Esophagus (tissue), 2 donors: ENCODE data around the gene LYRM7. TPM values are rescaled to one million over a fixed set of nuclear protein-coding genes. Genes with fewer than 3 reads are reported as not detected.

Experiments
- H3K27ac ChIP-seq, 2 donors: one replicate each; pipeline ENCODE4 v1.5.1; 2013; ENCODE audit warnings: low read depth in 2 of 2, mild to moderate bottlenecking in 2 of 2, inconsistent platforms in 1 of 2, low read length in 1 of 2, moderate library complexity in 1 of 2
- H3K27me3 ChIP-seq, 2 donors: one replicate each; pipeline ENCODE4 v1.6.1; 2013; ENCODE audit warnings: low read length in 2 of 2, control low read depth in 1 of 2, mild to moderate bottlenecking in 1 of 2; ENCODE audit not compliant: insufficient read depth in 2 of 2, control insufficient read depth in 1 of 2
- H3K36me3 ChIP-seq, 2 donors: one replicate each; pipeline ENCODE4 v1.6.1; 2013; ENCODE audit warnings: low read length in 1 of 2; ENCODE audit not compliant: control insufficient read depth in 2 of 2, insufficient read depth in 2 of 2
- H3K4me1 ChIP-seq, 2 donors: one replicate each; pipeline ENCODE4 v1.6.1; 2013; ENCODE audit warnings: low read length in 1 of 2; ENCODE audit not compliant: control insufficient read depth in 2 of 2, insufficient read depth in 2 of 2
- H3K4me3 ChIP-seq, 2 donors: one replicate each; pipeline ENCODE4 v1.5.1; 2013; ENCODE audit warnings: low read length in 2 of 2, mild to moderate bottlenecking in 2 of 2, low read depth in 1 of 2, moderate library complexity in 1 of 2
- H3K9me3 ChIP-seq, 2 donors: one replicate each; pipeline ENCODE4 v1.6.1; 2013; ENCODE audit warnings: mild to moderate bottlenecking in 2 of 2, low read depth in 1 of 2, low read length in 1 of 2, moderate library complexity in 1 of 2; ENCODE audit not compliant: control insufficient read depth in 2 of 2, insufficient read depth in 1 of 2
- WGBS, 2 donors: extraction: QIAGEN DNeasy Blood & Tissue Kit; methylation state at CpG; one replicate each; pipeline ENCODE4 v1.1.7; 2013; 5-methylcytosine and 5-hydroxymethylcytosine counted together
- polyA plus RNA-seq, 2 donors: library from polyadenylated mRNA; stranded (reverse); fragments of 200-250 nt; gene quantifications; one replicate each; pipeline ENCODE4 v1.2.3, GENCODE V29; 2013
- donor health status: healthy with polysubstance abuse.
- donor health status: Bipolar disorder and iron deficiency.

LYRM7 gene
- polyA plus RNA-seq, 2 donors, result 2.7 to 3.0 TPM

DNA sequence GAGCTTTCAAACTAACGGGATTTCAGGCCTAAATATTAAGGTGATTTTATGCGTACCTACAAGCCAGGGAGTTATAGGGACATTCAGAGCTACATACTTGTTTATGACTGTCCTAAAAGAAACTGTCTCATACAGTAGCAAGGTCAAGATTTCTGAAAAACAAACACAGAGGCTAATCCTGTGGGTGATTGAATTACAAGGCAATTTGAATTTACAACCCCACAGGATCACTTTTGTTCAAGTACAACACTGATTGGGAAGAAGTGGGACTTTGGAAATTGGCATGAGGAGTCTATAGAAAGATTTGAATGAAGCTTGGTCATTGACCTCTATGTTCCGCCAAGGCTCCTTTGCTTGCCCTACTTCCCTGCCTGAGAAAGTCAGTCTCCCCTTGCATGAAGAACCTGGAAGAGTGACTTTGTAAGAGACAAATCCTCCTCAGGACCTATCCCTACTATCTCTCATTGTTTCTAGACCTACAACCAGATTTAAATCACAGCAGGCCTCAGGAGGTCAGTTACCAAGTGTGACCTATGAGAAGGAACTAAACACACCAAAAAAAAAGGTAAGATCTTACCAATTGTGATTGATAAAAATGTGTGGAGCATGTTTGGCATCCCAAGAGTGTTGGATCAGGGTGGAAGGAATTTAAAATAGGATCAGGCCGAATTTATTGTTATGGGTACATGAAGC lies 54.7 kb downstream of the LYRM7 start:
- no peak overlapping the region for H3K4me3 ChIP-seq
- no peaks in the 10 kb centered on the region for H3K36me3 ChIP-seq
- peaks cover 0 to 2% of the 10 kb centered on the region in 2 donors for H3K4me1 ChIP-seq
- no peaks in the 10 kb centered on the region for H3K9me3 ChIP-seq
- H3K27ac ChIP-seq, result no peak overlapping the region
- H3K27me3 ChIP-seq, result no peaks in the 10 kb centered on the region
- WGBS, 2 donors, result 87 to 93% methylated on average over 4 of the region's 4 CpGs

DNA sequence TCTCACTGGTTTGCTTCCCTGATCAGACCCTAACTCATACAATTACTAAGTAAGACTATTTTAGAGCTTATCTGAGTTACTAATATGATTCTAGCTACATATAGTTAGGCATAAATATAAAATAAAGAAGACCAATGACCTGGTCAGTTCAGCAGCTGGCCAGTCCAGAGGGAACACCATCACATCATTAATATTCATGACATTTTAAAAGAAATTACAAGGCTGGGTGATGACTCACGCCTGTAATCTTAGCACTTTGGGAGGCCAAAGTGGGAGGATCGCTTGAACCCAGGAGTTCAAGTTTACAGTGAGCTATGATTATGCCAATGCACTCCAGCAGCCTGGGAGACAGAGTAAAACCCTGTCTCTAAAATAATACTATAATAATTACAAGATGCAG lies 56.2 kb downstream of the LYRM7 start:
- no peaks in the 10 kb centered on the region for H3K27me3 ChIP-seq
- peaks cover 0 to 2% of the 10 kb centered on the region in 2 donors for H3K4me1 ChIP-seq
- H3K9me3 ChIP-seq, result no peaks in the 10 kb centered on the region
- H3K4me3 ChIP-seq, result no peak overlapping the region
- no peak overlapping the region for H3K27ac ChIP-seq
- H3K36me3 ChIP-seq, result no peaks in the 10 kb centered on the region
- 89 to 91% methylated on average over 2 of the region's 2 CpGs for WGBS, 2 donors

DNA sequence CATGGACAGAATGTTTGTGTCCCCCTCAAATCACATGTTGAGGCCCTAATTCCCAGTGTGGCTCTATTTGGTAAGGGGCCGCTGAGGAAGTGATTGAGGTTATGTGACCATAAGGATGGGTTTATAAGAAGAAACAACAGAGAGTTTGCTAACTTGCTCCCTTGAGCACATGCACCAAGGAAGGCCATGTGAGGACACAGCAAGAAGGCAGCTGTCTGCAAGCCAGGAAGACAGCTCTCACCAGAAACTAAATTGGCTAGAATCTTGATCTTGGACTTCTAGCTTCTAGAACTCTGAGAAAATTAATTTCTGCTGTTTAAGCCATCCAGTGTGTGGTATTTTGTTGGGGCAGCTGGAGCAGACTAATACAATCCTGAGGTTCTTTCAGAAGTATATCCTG lies 57.9 kb downstream of the LYRM7 start:
- no peak overlapping the region for H3K4me3 ChIP-seq
- H3K27me3 ChIP-seq, result no peaks in the 10 kb centered on the region
- no peaks in the 10 kb centered on the region for H3K9me3 ChIP-seq
- H3K4me1 ChIP-seq, result peaks cover 0 to 2% of the 10 kb centered on the region in 2 donors
- 84% methylated on average over 1 of the region's 1 CpG for WGBS, 2 donors
- H3K27ac ChIP-seq, result no peak overlapping the region
- H3K36me3 ChIP-seq, result no peaks in the 10 kb centered on the region

DNA sequence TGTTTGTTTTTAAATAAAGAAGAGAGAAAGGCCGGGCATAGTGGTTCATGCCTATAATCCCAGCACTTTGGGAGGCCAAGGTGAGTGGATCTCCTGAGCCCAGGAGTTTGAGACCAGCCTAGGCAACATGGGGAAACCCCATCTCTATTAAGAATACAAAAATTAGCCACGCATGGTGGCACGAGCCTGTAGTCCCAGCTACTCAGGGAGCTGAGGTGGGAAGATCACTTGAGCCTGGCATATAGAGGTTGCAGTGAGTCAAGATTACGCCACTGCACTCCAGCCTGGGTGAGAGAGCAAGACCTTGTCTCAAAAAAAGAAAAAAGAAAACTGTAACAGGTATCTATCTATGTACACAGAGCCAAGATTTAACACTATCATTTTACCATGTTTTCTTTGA lies 58.9 kb downstream of the LYRM7 start:
- no peaks in the 10 kb centered on the region for H3K27me3 ChIP-seq
- H3K27ac ChIP-seq, result no peak overlapping the region
- H3K36me3 ChIP-seq, result no peaks in the 10 kb centered on the region
- no peaks in the 10 kb centered on the region for H3K9me3 ChIP-seq
- no peak overlapping the region for H3K4me3 ChIP-seq
- H3K4me1 ChIP-seq, result peaks cover 0 to 2% of the 10 kb centered on the region in 2 donors
- WGBS, 2 donors, result 83 to 87% methylated on average over 4 of the region's 4 CpGs

DNA sequence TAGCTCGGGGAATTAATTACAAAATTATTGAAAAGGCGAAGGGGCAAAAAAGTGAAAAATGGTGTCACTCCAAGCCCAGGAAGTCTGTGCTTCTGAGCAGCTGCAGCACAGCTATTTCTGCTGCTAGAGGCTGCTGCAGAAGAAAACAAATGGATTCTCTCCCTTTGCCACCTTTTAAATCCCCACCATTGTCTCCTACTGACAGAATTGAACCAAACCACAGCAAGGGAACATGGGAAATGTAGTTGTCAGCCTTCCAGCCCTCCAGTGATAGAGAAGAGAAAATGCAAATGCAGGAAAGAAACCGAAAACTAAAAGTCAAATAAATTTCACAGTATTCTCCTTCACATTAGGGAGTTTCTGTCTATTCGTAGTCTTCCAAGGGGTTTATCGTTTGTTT lies 59.7 kb downstream of the LYRM7 start:
- no peak overlapping the region for H3K27ac ChIP-seq
- no peaks in the 10 kb centered on the region for H3K9me3 ChIP-seq
- 73 to 80% methylated on average over 5 of the region's 5 CpGs for WGBS, 2 donors
- no peaks in the 10 kb centered on the region for H3K27me3 ChIP-seq
- no peaks in the 10 kb centered on the region for H3K4me1 ChIP-seq
- H3K36me3 ChIP-seq, result no peaks in the 10 kb centered on the region
- H3K4me3 ChIP-seq, result no peak overlapping the region

DNA sequence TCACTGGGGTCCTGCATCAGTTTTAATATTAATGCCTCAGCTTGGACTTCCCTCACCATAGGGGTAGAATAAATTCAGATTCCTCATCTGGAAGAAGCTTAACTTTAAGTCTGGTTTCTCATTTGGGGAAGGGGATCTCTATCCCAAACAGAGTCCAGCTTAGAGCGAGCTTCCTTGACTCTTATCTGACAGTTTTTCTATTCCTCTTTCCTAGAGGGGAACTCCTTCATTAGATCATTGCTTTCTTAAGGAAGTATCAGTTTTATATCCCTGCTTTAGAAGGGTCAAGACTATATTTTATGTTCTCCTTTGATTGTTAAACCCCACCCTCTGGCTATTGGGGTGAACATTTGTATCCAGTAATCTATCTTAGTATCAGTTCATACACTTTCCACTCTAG lies 68.9 kb downstream of the LYRM7 start:
- 82 to 93% methylated on average over 1 of the region's 1 CpG for WGBS, 2 donors

DNA sequence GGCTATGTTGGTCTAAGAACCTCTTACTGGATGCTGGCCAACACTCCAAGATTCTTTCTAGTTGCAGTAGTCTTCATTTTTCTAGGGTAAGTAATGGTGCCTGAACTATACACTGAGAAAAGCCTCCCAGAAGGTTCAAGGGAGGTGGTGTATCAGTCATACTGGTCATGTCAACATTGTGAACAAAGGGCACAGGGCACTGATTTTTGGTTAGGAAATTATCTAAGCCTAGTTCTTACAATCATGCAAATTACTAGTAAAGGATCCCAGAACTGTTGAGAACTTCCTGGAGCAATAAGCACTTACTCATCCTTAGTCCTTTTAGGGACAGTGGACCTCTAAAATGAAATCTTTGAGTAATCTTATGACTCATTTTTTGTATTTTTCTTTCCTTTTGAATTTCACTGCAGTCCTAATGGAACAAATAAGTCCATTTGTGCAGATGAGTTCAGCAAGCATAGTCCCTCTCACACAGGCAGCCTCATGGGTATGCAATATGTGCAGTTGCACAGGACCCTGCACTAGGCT lies 72.0 kb downstream of the LYRM7 start:
- no peaks in the 10 kb centered on the region for H3K4me1 ChIP-seq
- H3K27ac ChIP-seq, result no peak overlapping the region
- H3K9me3 ChIP-seq, result no peaks in the 10 kb centered on the region
- H3K27me3 ChIP-seq, result no peaks in the 10 kb centered on the region
- no peak overlapping the region for H3K4me3 ChIP-seq
- H3K36me3 ChIP-seq, result no peaks in the 10 kb centered on the region

More for the DNA sequence above, 68.9 kb downstream of the LYRM7 start:
- H3K4me1 ChIP-seq, result no peaks in the 10 kb centered on the region
- H3K27me3 ChIP-seq, result no peaks in the 10 kb centered on the region
- H3K36me3 ChIP-seq, result no peaks in the 10 kb centered on the region
- no peaks in the 10 kb centered on the region for H3K9me3 ChIP-seq
- H3K27ac ChIP-seq, result no peak overlapping the region
- H3K4me3 ChIP-seq, result no peak overlapping the region

DNA sequence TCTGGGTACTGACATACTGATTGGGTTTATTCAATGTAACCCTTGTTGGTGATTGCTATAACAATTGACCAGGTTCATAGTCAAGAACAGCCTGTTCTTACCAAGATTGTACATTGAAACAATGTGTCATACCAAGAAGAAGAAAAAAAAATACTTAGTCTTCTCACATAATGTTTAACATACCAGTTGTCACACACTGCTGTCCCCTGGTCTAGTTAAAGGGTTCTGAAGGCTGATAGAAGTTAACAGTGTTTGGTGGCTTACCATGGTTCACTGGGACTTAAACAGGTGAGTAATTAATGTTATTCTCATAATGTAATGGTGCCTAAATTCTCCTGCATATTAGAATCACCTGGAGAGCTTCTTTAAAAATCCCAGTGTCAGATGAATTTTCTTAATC lies 74.6 kb downstream of the LYRM7 start:
- no peak overlapping the region for H3K27ac ChIP-seq

DNA sequence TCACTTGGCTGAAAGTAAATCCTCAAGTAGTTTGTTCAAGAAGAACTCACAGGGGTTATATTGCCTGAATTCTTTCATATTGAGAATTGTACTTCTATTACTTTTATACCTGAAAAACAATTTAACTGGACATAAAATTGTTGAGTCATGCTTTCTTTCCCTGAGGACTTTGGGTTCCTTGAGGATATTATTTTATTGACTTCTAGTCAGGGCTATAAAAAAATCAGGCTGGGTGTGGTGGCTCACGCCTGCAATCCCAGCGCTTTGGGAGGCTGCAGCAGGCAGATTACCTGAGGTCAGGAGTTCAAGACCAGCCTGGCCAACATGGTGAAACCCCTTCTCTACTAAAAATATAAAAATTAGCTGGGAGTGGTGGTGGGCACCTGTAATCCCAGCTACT lies 75.2 kb downstream of the LYRM7 start:
- Histone ChIP-seq H3K27me3 (no peaks in the 10 kb centered on the region), H3K4me1 (no peaks in the 10 kb centered on the region), H3K27ac (no peak overlapping the region), H3K4me3 (no peak overlapping the region), H3K9me3 (no peaks in the 10 kb centered on the region), H3K36me3 (no peaks in the 10 kb centered on the region)
- 79 to 95% methylated on average over 2 of the region's 2 CpGs for WGBS, 2 donors

More for the DNA sequence above, 74.6 kb downstream of the LYRM7 start:
- Histone ChIP-seq H3K4me1 (no peaks in the 10 kb centered on the region), H3K36me3 (no peaks in the 10 kb centered on the region), H3K4me3 (no peak overlapping the region), H3K9me3 (no peaks in the 10 kb centered on the region), H3K27me3 (no peaks in the 10 kb centered on the region)

DNA sequence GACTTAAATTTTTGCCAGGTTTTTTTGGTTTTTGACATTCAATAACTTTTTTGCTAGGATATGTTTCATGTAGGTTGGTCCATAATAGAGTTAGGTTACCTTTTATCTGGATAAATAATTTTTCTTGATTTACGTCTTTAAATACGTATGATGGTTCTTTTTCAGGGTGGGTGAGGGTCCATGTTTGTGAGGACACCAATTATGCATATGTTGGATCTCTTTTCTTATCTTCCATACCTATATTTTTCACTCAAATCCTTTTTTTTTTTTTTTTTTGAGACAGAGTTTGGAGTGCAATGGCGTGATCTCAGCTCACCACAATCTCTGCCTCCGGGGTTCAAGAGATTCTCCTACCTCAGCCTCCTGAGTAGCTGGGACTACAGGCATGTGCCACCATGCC lies 75.8 kb downstream of the LYRM7 start:
- Histone ChIP-seq H3K27ac (no peak overlapping the region), H3K27me3 (no peaks in the 10 kb centered on the region), H3K4me3 (no peak overlapping the region), H3K9me3 (no peaks in the 10 kb centered on the region), H3K4me1 (no peaks in the 10 kb centered on the region), H3K36me3 (no peaks in the 10 kb centered on the region)
- 98% methylated on average over 4 of the region's 4 CpGs for WGBS, 2 donors
